ENCODE results near the gene CDKAL1. TPM values are rescaled to one million over a fixed set of nuclear protein-coding genes. Genes with fewer than 3 reads are reported as not detected.
"Not testable (repeated sequence)": the region's sequence is repeated elsewhere in the genome, so short reads cannot be mapped to it uniquely, and the experiment has no call there.

CDKAL1 gene
- total RNA-seq, 2 experiments from 2014 or later: 22.1 to 23.4 TPM

- Mint-ChIP-seq H3K36me3 (ENCODE audit: low read depth) (peaks cover 30% of the 10 kb centered on the region), H3K4me1 (no peaks in the 10 kb centered on the region), H3K27me3 (no peaks in the 10 kb centered on the region), H3K27ac (no peak overlapping the region), H3K9me3 (ENCODE audit: low read depth) (peaks cover 7% of the 10 kb centered on the region), H3K4me3 (no peak overlapping the region)
- ATAC-seq (no peak), DNase-seq (no peak)
- POLR2A ChIA-PET: no interaction called here
- CTCF ChIA-PET: no interaction called here
- intact Hi-C loops (cut with DNase I, micrococcal nuclease): no loop called here
Measured at GRCh38 chr6:20755631-20756030, 221.4 kb downstream of the CDKAL1 start.

GRCh38 chr6:20756584-20757147, 222.4 kb downstream of the CDKAL1 start:
- POLR2A ChIA-PET; intact Hi-C loops (cut with DNase I, micrococcal nuclease); H3K27me3 Mint-ChIP-seq; H3K4me3 Mint-ChIP-seq; DNase-seq; H3K27ac Mint-ChIP-seq; H3K4me1 Mint-ChIP-seq; ATAC-seq; H3K9me3 Mint-ChIP-seq (ENCODE audit: low read depth); CTCF ChIA-PET: not testable (repeated sequence)
- H3K36me3 Mint-ChIP-seq (ENCODE audit: low read depth): peaks cover 31% of the 10 kb centered on the region

- Mint-ChIP-seq H3K27ac (no peak overlapping the region), H3K4me1 (no peaks in the 10 kb centered on the region), H3K36me3 (ENCODE audit: low read depth) (peaks cover 25% of the 10 kb centered on the region), H3K4me3 (no peak overlapping the region), H3K9me3 (ENCODE audit: low read depth) (peaks cover 7% of the 10 kb centered on the region), H3K27me3 (no peaks in the 10 kb centered on the region)
- intact Hi-C loops (cut with DNase I, micrococcal nuclease): no loop called here
- DNase-seq: no peak
- ChIA-PET POLR2A (no interaction called here), CTCF (no interaction called here)
- no peak for ATAC-seq
Measured at GRCh38 chr6:20757761-20758160, 223.5 kb downstream of the CDKAL1 start.

GRCh38 chr6:20763296-20763695, 229.0 kb downstream of the CDKAL1 start:
- ChIA-PET CTCF (no interaction called here), POLR2A (no interaction called here)
- intact Hi-C loops (cut with DNase I, micrococcal nuclease): no loop called here
- no peak overlapping the region for H3K4me3 Mint-ChIP-seq
- H3K27me3 Mint-ChIP-seq: no peaks in the 10 kb centered on the region
- H3K36me3 Mint-ChIP-seq (ENCODE audit: low read depth): peaks cover 10% of the 10 kb centered on the region
- no peaks in the 10 kb centered on the region for H3K4me1 Mint-ChIP-seq
- ATAC-seq (no peak), DNase-seq (no peak)
- no peaks in the 10 kb centered on the region for H3K9me3 Mint-ChIP-seq (ENCODE audit: low read depth)
- no peak overlapping the region for H3K27ac Mint-ChIP-seq

- no peaks in the 10 kb centered on the region for H3K4me1 Mint-ChIP-seq
- no peaks in the 10 kb centered on the region for H3K9me3 Mint-ChIP-seq (ENCODE audit: low read depth)
- ChIA-PET CTCF (no interaction called here), POLR2A (no interaction called here)
- ATAC-seq (no peak), DNase-seq (no peak)
- H3K27ac Mint-ChIP-seq: no peak overlapping the region
- intact Hi-C loops (cut with DNase I, micrococcal nuclease): no loop called here
- peaks cover 11% of the 10 kb centered on the region for H3K36me3 Mint-ChIP-seq (ENCODE audit: low read depth)
- H3K27me3 Mint-ChIP-seq: no peaks in the 10 kb centered on the region
- H3K4me3 Mint-ChIP-seq: no peak overlapping the region
Measured at GRCh38 chr6:20769631-20770030, 235.4 kb downstream of the CDKAL1 start.

GRCh38 chr6:20770773-20771172, 236.5 kb downstream of the CDKAL1 start:
- ChIA-PET POLR2A (no interaction called here), CTCF (no interaction called here)
- Mint-ChIP-seq H3K36me3 (ENCODE audit: low read depth) (peaks cover 11% of the 10 kb centered on the region), H3K4me3 (no peak overlapping the region), H3K4me1 (no peaks in the 10 kb centered on the region), H3K27ac (no peak overlapping the region), H3K27me3 (no peaks in the 10 kb centered on the region), H3K9me3 (ENCODE audit: low read depth) (no peaks in the 10 kb centered on the region)
- intact Hi-C loops (cut with DNase I, micrococcal nuclease): no loop called here
- DNase-seq: no peak
- ATAC-seq: no peak

GRCh38 chr6:20771409-20771808, 237.2 kb downstream of the CDKAL1 start:
- no peak for ATAC-seq
- intact Hi-C loops (cut with DNase I, micrococcal nuclease): no loop called here

GRCh38 chr6:20773822-20774221, 239.6 kb downstream of the CDKAL1 start:
- no peaks in the 10 kb centered on the region for H3K9me3 Mint-ChIP-seq (ENCODE audit: low read depth)
- ChIA-PET CTCF (no interaction called here), POLR2A (no interaction called here)
- H3K27ac Mint-ChIP-seq: no peak overlapping the region
- peaks cover 11% of the 10 kb centered on the region for H3K36me3 Mint-ChIP-seq (ENCODE audit: low read depth)
- intact Hi-C loops (cut with DNase I, micrococcal nuclease): no loop called here
- H3K27me3 Mint-ChIP-seq: no peaks in the 10 kb centered on the region
- DNase-seq (no peak), ATAC-seq (no peak)
- H3K4me1 Mint-ChIP-seq: no peaks in the 10 kb centered on the region
- H3K4me3 Mint-ChIP-seq: no peak overlapping the region

More at GRCh38 chr6:20771409-20771808, 237.2 kb downstream of the CDKAL1 start:
- DNase-seq: no peak
- H3K9me3 Mint-ChIP-seq (ENCODE audit: low read depth): no peaks in the 10 kb centered on the region
- peaks cover 11% of the 10 kb centered on the region for H3K36me3 Mint-ChIP-seq (ENCODE audit: low read depth)
- no peaks in the 10 kb centered on the region for H3K27me3 Mint-ChIP-seq
- H3K4me1 Mint-ChIP-seq: no peaks in the 10 kb centered on the region
- ChIA-PET POLR2A (interaction anchor here (0.5 kb wide), 1 partner anchor 1305 kb away, joined by 5 read pairs; no protein-coding TSS in a partner anchor), CTCF (no interaction called here)
- no peak overlapping the region for H3K4me3 Mint-ChIP-seq
- H3K27ac Mint-ChIP-seq: no peak overlapping the region

GRCh38 chr6:20775981-20776380, 241.7 kb downstream of the CDKAL1 start:
- Mint-ChIP-seq H3K9me3 (ENCODE audit: low read depth) (no peaks in the 10 kb centered on the region), H3K4me3 (no peak overlapping the region), H3K36me3 (ENCODE audit: low read depth) (peaks cover 7% of the 10 kb centered on the region), H3K4me1 (no peaks in the 10 kb centered on the region), H3K27ac (no peak overlapping the region), H3K27me3 (no peaks in the 10 kb centered on the region)
- ATAC-seq (no peak), DNase-seq (no peak)
- POLR2A ChIA-PET: no interaction called here
- intact Hi-C loops (cut with DNase I, micrococcal nuclease): no loop called here
- CTCF ChIA-PET: no interaction called here

GRCh38 chr6:20777801-20778200, 243.5 kb downstream of the CDKAL1 start:
- DNase-seq (no peak), ATAC-seq (no peak)
- intact Hi-C loops (cut with DNase I, micrococcal nuclease): no loop called here
- Mint-ChIP-seq H3K27ac (no peak overlapping the region), H3K4me1 (no peaks in the 10 kb centered on the region), H3K4me3 (no peak overlapping the region), H3K36me3 (ENCODE audit: low read depth) (peaks cover 14% of the 10 kb centered on the region), H3K27me3 (no peaks in the 10 kb centered on the region), H3K9me3 (ENCODE audit: low read depth) (no peaks in the 10 kb centered on the region)
- POLR2A ChIA-PET: no interaction called here
- CTCF ChIA-PET: interaction anchor here (0.8 kb wide), 1 partner anchor 172 kb away, joined by 3 read pairs; no protein-coding TSS in a partner anchor

- Mint-ChIP-seq H3K4me1 (no peaks in the 10 kb centered on the region), H3K36me3 (ENCODE audit: low read depth) (peaks cover 18% of the 10 kb centered on the region), H3K27ac (no peak overlapping the region), H3K27me3 (no peaks in the 10 kb centered on the region), H3K9me3 (ENCODE audit: low read depth) (no peaks in the 10 kb centered on the region), H3K4me3 (no peak overlapping the region)
- ChIA-PET POLR2A (no interaction called here), CTCF (interaction anchor here (0.8 kb wide), 1 partner anchor 173 kb away, joined by 3 read pairs; no protein-coding TSS in a partner anchor)
- intact Hi-C loops (cut with DNase I, micrococcal nuclease): no loop called here
- DNase-seq (no peak), ATAC-seq (no peak)
Measured at GRCh38 chr6:20778459-20778858, 244.2 kb downstream of the CDKAL1 start.

GRCh38 chr6:20778912-20779311, 244.7 kb downstream of the CDKAL1 start:
- Mint-ChIP-seq H3K9me3 (ENCODE audit: low read depth) (no peaks in the 10 kb centered on the region), H3K4me3 (no peak overlapping the region), H3K27ac (no peak overlapping the region), H3K27me3 (no peaks in the 10 kb centered on the region), H3K36me3 (ENCODE audit: low read depth) (peaks cover 20% of the 10 kb centered on the region), H3K4me1 (no peaks in the 10 kb centered on the region)
- ChIA-PET POLR2A (no interaction called here), CTCF (no interaction called here)
- ATAC-seq (no peak), DNase-seq (no peak)
- intact Hi-C loops (cut with DNase I, micrococcal nuclease): no loop called here

- H3K27me3 Mint-ChIP-seq: no peaks in the 10 kb centered on the region
- ATAC-seq: no peak
Measured at GRCh38 chr6:20789162-20789561, 254.9 kb downstream of the CDKAL1 start.

More at GRCh38 chr6:20789162-20789561, 254.9 kb downstream of the CDKAL1 start:
- POLR2A ChIA-PET: no interaction called here
- Mint-ChIP-seq H3K4me1 (peaks cover 4% of the 10 kb centered on the region), H3K36me3 (ENCODE audit: low read depth) (peaks cover 19% of the 10 kb centered on the region), H3K27ac (no peak overlapping the region), H3K9me3 (ENCODE audit: low read depth) (no peaks in the 10 kb centered on the region), H3K4me3 (no peak overlapping the region)
- intact Hi-C loops (cut with DNase I, micrococcal nuclease): no loop called here
- DNase-seq: no peak
- CTCF ChIA-PET: no interaction called here
